Measurements from ENCODE around the gene PSG7. TPM values are rescaled to one million over a fixed set of nuclear protein-coding genes. Genes with fewer than 3 reads are reported as not detected.
"Not testable (repeated sequence)": the region's sequence is repeated elsewhere in the genome, so short reads cannot be mapped to it uniquely, and the experiment has no call there.

The PSG7 gene
- total RNA-seq, 2 experiments from 2014 or later, result not detected

DNA sequence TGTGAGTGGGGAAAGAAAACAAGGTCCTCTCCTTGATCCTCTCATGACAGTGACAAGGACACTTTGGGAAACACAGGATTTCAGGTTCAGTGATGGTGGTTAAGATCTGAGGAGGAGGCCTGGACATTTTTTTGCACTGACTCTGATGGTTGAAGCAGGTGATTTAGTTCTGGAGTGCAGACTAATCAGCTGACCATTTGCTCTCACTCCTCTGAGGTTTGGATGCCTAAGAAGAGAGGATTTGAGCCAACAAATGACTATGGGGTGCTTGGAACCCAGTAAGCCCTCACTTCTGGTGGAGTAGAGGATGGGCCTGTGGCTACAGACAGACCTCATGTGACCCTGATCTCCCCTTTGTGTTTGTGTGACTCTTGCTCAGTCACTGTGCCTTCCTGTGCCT is 60.4 kb downstream of the PSG7 start:
- H3K27ac Mint-ChIP-seq; intact Hi-C loops (cut with micrococcal nuclease); H3K4me1 Mint-ChIP-seq (ENCODE audit: low read depth): not testable (repeated sequence)

DNA sequence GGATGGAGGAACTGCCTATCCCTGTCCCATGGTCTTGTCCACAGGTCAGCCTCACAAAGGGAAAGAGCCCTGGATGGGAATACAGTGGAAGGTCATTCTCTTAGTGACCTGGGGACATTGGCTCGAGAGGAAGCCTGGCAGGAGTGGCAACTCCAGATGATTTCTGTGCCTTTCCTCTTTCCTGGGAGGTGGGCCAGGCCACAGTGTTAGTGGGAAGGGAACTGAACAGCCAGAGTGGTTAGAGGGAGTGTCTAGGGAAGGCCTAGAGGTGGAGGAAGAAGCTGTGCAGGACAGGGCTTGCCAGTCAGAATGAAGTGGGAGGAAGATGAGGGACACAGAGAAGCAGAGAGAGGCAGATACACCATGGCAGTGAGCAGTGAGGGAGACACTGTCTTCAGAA is 61.1 kb downstream of the PSG7 start:
- H3K27ac Mint-ChIP-seq; H3K27me3 Mint-ChIP-seq (ENCODE audit: low read depth); H3K9me3 Mint-ChIP-seq; DNase-seq; H3K4me1 Mint-ChIP-seq (ENCODE audit: low read depth); H3K36me3 Mint-ChIP-seq (ENCODE audit: low read depth); intact Hi-C loops (cut with micrococcal nuclease); H3K4me3 Mint-ChIP-seq: not testable (repeated sequence)
- CTCF ChIA-PET, result interaction anchor here (0.5 kb wide), 1 partner anchor 642 kb away, joined by 4 read pairs; no protein-coding TSS in a partner anchor

More for the DNA sequence above, 60.4 kb downstream of the PSG7 start:
- DNase-seq; H3K36me3 Mint-ChIP-seq (ENCODE audit: low read depth); H3K27me3 Mint-ChIP-seq (ENCODE audit: low read depth); CTCF ChIA-PET; H3K4me3 Mint-ChIP-seq; H3K9me3 Mint-ChIP-seq: not testable (repeated sequence)

DNA sequence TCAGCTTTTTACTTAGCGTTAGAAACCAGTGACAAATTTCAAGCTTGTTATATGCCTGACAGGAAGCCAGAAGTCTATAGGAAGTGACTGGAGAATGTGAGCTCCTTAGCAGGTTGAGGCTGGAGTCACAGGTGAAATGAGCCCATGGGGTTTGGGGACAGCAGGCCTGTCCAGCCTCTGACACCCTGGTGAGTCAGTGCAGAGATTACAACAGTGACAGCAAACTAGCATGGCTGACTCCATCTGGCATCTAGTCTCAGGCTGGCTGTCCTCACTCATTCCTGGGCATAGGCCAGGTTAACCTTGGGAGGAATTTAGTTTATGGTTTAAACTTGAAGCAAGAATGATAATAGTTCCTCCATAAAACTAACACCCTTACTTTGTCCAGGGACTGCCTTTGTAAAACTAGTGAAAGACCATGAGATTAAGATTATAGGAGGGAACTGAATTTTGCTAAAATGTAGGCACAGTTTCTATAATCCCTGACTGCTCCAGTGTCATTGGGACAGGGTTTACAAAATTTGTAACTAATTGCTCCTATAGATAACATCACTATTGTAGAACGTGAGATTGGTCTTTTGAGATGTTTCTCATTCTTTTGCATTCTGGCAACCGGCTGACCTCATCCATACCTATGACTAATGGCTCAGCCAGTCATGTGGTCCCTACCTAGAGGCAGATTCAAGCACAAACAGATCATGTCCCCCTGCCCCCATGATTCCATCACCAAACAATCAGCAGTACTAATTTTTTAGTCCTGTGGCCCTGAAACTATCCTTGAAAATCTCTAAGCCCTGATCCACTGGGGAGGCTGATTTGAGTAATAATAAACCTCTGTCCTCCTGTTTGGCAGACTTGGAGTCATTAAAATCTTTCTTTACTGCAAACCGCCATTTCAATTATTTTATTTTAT is 61.9 kb downstream of the PSG7 start:
- CTCF ChIA-PET, result interaction anchor here (1.8 kb wide), 1 partner anchor 10 kb away, joined by 6 read pairs; no protein-coding TSS in a partner anchor
- intact Hi-C loops (cut with micrococcal nuclease), result not testable (repeated sequence)

DNA sequence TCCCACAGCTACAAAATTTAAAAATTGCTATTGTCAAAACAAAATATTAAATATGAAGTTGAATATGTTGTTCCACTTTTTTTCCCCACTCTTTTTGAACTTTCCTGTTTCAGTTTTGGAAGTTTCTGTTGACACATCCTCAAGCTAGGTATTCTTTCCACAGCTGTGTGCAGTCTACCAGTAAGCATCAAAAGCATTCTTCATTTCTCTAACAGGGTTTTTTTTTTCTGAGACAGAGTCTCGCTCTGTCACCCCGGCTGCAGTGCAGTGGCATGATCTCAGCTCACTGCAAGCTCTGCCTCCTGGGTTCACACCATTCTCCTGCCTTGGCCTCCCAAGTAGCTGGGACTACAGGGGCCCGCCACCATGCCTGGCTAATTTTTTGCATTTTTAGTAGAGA is 62.9 kb downstream of the PSG7 start:
- intact Hi-C loops (cut with micrococcal nuclease); H3K9me3 Mint-ChIP-seq; H3K36me3 Mint-ChIP-seq (ENCODE audit: low read depth); H3K27ac Mint-ChIP-seq; H3K4me3 Mint-ChIP-seq; H3K4me1 Mint-ChIP-seq (ENCODE audit: low read depth); DNase-seq; H3K27me3 Mint-ChIP-seq (ENCODE audit: low read depth): not testable (repeated sequence)
- CTCF ChIA-PET, result interaction anchor here (1.8 kb wide), 1 partner anchor 11 kb away, joined by 6 read pairs; no protein-coding TSS in a partner anchor

More for the DNA sequence above, 61.9 kb downstream of the PSG7 start:
- H3K4me3 Mint-ChIP-seq; H3K4me1 Mint-ChIP-seq (ENCODE audit: low read depth); H3K9me3 Mint-ChIP-seq; H3K27ac Mint-ChIP-seq; H3K36me3 Mint-ChIP-seq (ENCODE audit: low read depth); DNase-seq; H3K27me3 Mint-ChIP-seq (ENCODE audit: low read depth): not testable (repeated sequence)

Other genes with a start within 250 kb of the PSG7 start
- gene PSG3, start 196.7 kb downstream of the PSG7 start, total RNA-seq, result not detected
- gene PSG8, start 171.5 kb downstream of the PSG7 start, total RNA-seq, result not detected
- gene PSG1, start 57.5 kb downstream of the PSG7 start, total RNA-seq, result not detected
- not detected for gene PSG6, start 19.3 kb downstream of the PSG7 start, total RNA-seq
- not detected for gene PSG11, start 89.3 kb upstream of the PSG7 start, total RNA-seq
- not detected for gene PSG2, start 145.5 kb upstream of the PSG7 start, total RNA-seq
- not detected for gene PSG5, start 249.3 kb upstream of the PSG7 start, total RNA-seq

Data from activated naive CD4-positive, alpha-beta T cell treated with anti-CD3 and anti-CD28 coated beads for 36 hours (primary cell).